Neuronal stem cell (in vitro differentiated cells): Measurements from ENCODE around the gene AURKA.
"Not testable (repeated sequence)": the region's sequence is repeated elsewhere in the genome, so short reads cannot be mapped to it uniquely, and the experiment has no call there.

Source experiments
- DNase-seq: peaks from one replicate; pipeline ENCODE4 v3.0.0-alpha.2; 2013; ENCODE audit warnings: low spot score
- H2AFZ ChIP-seq: one replicate; pipeline ENCODE4 v1.6.1; 2013; ENCODE audit warnings: mild to moderate bottlenecking, low read length, inconsistent platforms
- H2AK5ac ChIP-seq: 2 replicates; pipeline ENCODE4 v1.6.1; 2013; ENCODE audit warnings: low read depth, mild to moderate bottlenecking, inconsistent platforms, low read length, moderate library complexity, mixed read lengths
- H2BK120ac ChIP-seq: 2 replicates; pipeline ENCODE4 v1.6.1; 2013; ENCODE audit warnings: low read depth, mild to moderate bottlenecking, inconsistent platforms, low read length, moderate library complexity, mixed read lengths
- H2BK12ac ChIP-seq: one replicate; pipeline ENCODE4 v1.6.1; 2013; ENCODE audit warnings: low read length, inconsistent platforms
- H2BK15ac ChIP-seq: 2 replicates; pipeline ENCODE4 v1.6.1; 2013; ENCODE audit warnings: mild to moderate bottlenecking, low read length, inconsistent platforms, mixed read lengths
- H2BK5ac ChIP-seq: one replicate; pipeline ENCODE4 v1.6.1; 2013; ENCODE audit warnings: inconsistent platforms, mild to moderate bottlenecking, low read length, moderate library complexity
- H3K14ac ChIP-seq: one replicate; pipeline ENCODE4 v1.6.1; 2013; ENCODE audit warnings: low read length, inconsistent platforms
- H3K18ac ChIP-seq: 2 replicates; pipeline ENCODE4 v1.6.1; 2013; ENCODE audit warnings: low read length, inconsistent platforms
- H3K23ac ChIP-seq: 2 replicates; pipeline ENCODE4 v1.6.1; 2013; ENCODE audit warnings: low read depth, mild to moderate bottlenecking, mixed read lengths, low read length, inconsistent platforms; ENCODE audit not compliant: poor library complexity
- H3K27ac ChIP-seq: replicated peaks from 3 replicates; pipeline ENCODE4 v1.5.1; 2013; ENCODE audit warnings: low read length, inconsistent platforms
- H3K27me3 ChIP-seq, 3 experiments: 2 replicates each; pipeline ENCODE4 v1.6.1; 2013; ENCODE audit warnings: low read length in 3 of 3, mild to moderate bottlenecking in 2 of 3, inconsistent platforms in 1 of 3, low read depth in 1 of 3, mixed read lengths in 1 of 3, moderate library complexity in 1 of 3; ENCODE audit not compliant: control insufficient read depth in 3 of 3, insufficient read depth in 3 of 3
- H3K36me3 ChIP-seq, 2 donors: replicated peaks in 1 of 2; 2 replicates each; pipeline ENCODE4 v1.6.1; 2013; ENCODE audit warnings: low read length in 2 of 2; ENCODE audit not compliant: control insufficient read depth in 2 of 2, insufficient read depth in 2 of 2
- H3K4ac ChIP-seq: 2 replicates; pipeline ENCODE4 v1.6.1; 2013; ENCODE audit warnings: inconsistent platforms, mild to moderate bottlenecking, low read length, moderate library complexity
- H3K4me1 ChIP-seq, 2 donors: 1 replicate in 1 of 2; 2 replicates in 1 of 2; pipeline ENCODE4 v1.6.1; 2013; ENCODE audit warnings: low read length in 2 of 2, low read depth in 1 of 2; ENCODE audit not compliant: control insufficient read depth in 2 of 2, insufficient read depth in 1 of 2
- H3K4me2 ChIP-seq: one replicate; pipeline ENCODE4 v1.6.1; 2013; ENCODE audit warnings: mild to moderate bottlenecking, low read length, inconsistent platforms; ENCODE audit not compliant: insufficient read depth, poor library complexity, severe bottlenecking
- H3K4me3 ChIP-seq, 2 donors: 2 replicates each; pipeline ENCODE4 v1.5.1; 2013; ENCODE audit warnings: low read length in 2 of 2, mild to moderate bottlenecking in 2 of 2, inconsistent platforms in 1 of 2, moderate library complexity in 1 of 2
- H3K79me1 ChIP-seq: one replicate; pipeline ENCODE4 v1.6.1; 2013; ENCODE audit warnings: low read depth, mild to moderate bottlenecking, inconsistent platforms, low read length, moderate library complexity
- H3K9ac ChIP-seq: one replicate; pipeline ENCODE4 v1.6.1; 2013; ENCODE audit warnings: mild to moderate bottlenecking, low read depth, low read length, inconsistent platforms; ENCODE audit not compliant: poor library complexity
- H3K9me3 ChIP-seq, 2 donors: replicated peaks in 1 of 2; 2 replicates each; pipeline versions ENCODE3 to v1.6.1; 2013; ENCODE audit warnings: low read length in 2 of 2, mild to moderate bottlenecking in 2 of 2, inconsistent platforms in 1 of 2, low read depth in 1 of 2, mixed read lengths in 1 of 2, moderate library complexity in 1 of 2; ENCODE audit not compliant: control insufficient read depth in 2 of 2, insufficient read depth in 1 of 2
- H4K8ac ChIP-seq: one replicate; pipeline ENCODE4 v1.6.1; 2013; ENCODE audit warnings: low read depth, mild to moderate bottlenecking, inconsistent platforms, low read length, moderate library complexity
- H4K91ac ChIP-seq: one replicate; pipeline ENCODE4 v1.6.1; 2013; ENCODE audit warnings: low read length, low read depth, mild to moderate bottlenecking, inconsistent platforms; ENCODE audit not compliant: poor library complexity
- WGBS, 2 donors: extraction: QIAGEN DNeasy Blood & Tissue Kit; methylation state at CpG; one replicate each; pipeline ENCODE4 v1.1.7; 2013; ENCODE audit warnings: missing lambda C conversion rate in 2 of 2, mixed read lengths in 1 of 2; ENCODE audit not compliant: insufficient read length in 2 of 2, insufficient replicate concordance in 1 of 2; ENCODE audit errors: extremely low coverage in 2 of 2; 5-methylcytosine and 5-hydroxymethylcytosine counted together

The AURKA gene

GRCh38 chr20:56409956-56410355, 17.9 kb upstream of the AURKA start:
- Histone ChIP-seq H2BK12ac (no peak overlapping the region), H2BK15ac (no peak overlapping the region), H2AFZ (no peak overlapping the region), H2AK5ac (no peak overlapping the region), H2BK5ac (no peak overlapping the region), H4K8ac (no peak overlapping the region), H3K9ac (no peak overlapping the region), H3K14ac (no peak overlapping the region), H3K4me2 (no peak overlapping the region), H3K27me3 (no peaks in the 10 kb centered on the region), H3K79me1 (no peaks in the 10 kb centered on the region), H3K4ac (no peak overlapping the region), H3K27ac (no peak overlapping the region), H3K23ac (no peak overlapping the region), H3K9me3 (peaks cover 0 to 2% of the 10 kb centered on the region in 2 donors), H3K36me3 (peaks cover 17 to 57% of the 10 kb centered on the region in 2 donors), H4K91ac (no peak overlapping the region), H2BK120ac (no peak overlapping the region), H3K4me3 (no peak overlapping the region), H3K4me1 (no peaks in the 10 kb centered on the region), H3K18ac (no peak overlapping the region)
- WGBS, 2 donors = no CpG with 5 or more reads among the region's 1 CpG
- no peak for DNase-seq

- no peak overlapping the region for H2AK5ac ChIP-seq
- no peaks in the 10 kb centered on the region for H3K4me1 ChIP-seq
- no CpG with 5 or more reads among the region's 5 CpGs for WGBS, 2 donors
- no peak overlapping the region for H2BK15ac ChIP-seq
- no peak overlapping the region for H3K4me3 ChIP-seq
- H3K23ac ChIP-seq = no peak overlapping the region
- no peak overlapping the region for H3K14ac ChIP-seq
- H2BK12ac ChIP-seq = no peak overlapping the region
- no peak for DNase-seq
- peaks cover 17 to 60% of the 10 kb centered on the region in 2 donors for H3K36me3 ChIP-seq
- H2BK120ac ChIP-seq = no peak overlapping the region
- no peak overlapping the region for H2AFZ ChIP-seq
- H3K9ac ChIP-seq = no peak overlapping the region
- H3K18ac ChIP-seq = no peak overlapping the region
- no peak overlapping the region for H3K4ac ChIP-seq
- H3K9me3 ChIP-seq = peaks cover 0 to 2% of the 10 kb centered on the region in 2 donors
- H3K27ac ChIP-seq = no peak overlapping the region
- H4K8ac ChIP-seq = no peak overlapping the region
- no peak overlapping the region for H2BK5ac ChIP-seq
- no peaks in the 10 kb centered on the region for H3K27me3 ChIP-seq
- no peaks in the 10 kb centered on the region for H3K79me1 ChIP-seq
- H4K91ac ChIP-seq = no peak overlapping the region
- no peak overlapping the region for H3K4me2 ChIP-seq
Measured at GRCh38 chr20:56409521-56409920, 17.5 kb upstream of the AURKA start.

DNA sequence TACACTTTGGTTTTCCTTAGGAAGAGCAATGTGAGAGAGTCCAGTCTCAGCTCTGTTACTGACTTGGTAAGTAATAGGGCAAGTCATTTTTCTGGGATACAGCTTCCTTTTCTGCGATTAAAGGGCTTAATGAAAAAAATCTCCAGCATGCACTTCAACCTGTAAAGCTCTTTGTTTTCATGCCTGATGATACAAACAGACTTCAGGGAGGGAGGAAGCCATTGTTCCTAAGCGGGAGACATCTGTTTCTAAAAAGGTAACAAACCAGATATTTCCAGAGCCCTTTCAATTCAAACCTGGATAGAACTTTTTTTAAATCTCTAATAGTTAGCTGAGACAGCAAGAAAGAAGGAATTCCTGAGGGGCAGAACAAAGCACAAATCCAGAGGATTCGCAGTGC, 14.9 kb upstream of the AURKA start:
- H2BK12ac ChIP-seq = no peak overlapping the region
- no peak overlapping the region for H4K8ac ChIP-seq
- peaks cover 24 to 78% of the 10 kb centered on the region in 2 donors for H3K36me3 ChIP-seq

DNA sequence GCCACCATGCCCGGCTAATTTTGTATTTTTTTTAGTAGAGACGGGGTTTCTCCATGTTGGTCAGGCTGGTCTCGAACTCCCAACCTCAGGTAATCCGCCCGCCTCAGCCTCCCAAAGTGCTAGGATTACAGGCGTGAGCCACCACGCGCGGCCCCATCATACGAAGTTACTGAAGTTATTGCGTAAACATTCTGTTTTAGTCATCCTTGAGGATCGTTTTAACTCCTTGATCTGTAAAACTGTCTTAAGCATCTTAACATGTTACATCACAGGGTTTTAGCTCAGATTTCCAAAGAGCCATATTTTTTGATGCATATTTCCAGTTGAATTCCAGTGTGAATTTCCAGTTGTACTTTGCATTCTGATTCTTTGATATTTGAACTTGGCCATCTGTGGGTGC, 13.3 kb upstream of the AURKA start:
- not testable (repeated sequence) for H2BK120ac ChIP-seq, H3K18ac ChIP-seq, H2AK5ac ChIP-seq, H2AFZ ChIP-seq, H3K14ac ChIP-seq, H3K9ac ChIP-seq, H3K27me3 ChIP-seq, H3K4ac ChIP-seq, H3K27ac ChIP-seq, H3K79me1 ChIP-seq, H3K4me3 ChIP-seq, H2BK5ac ChIP-seq, H4K8ac ChIP-seq, H3K4me1 ChIP-seq, H3K9me3 ChIP-seq, H4K91ac ChIP-seq, H2BK15ac ChIP-seq, DNase-seq, H3K4me2 ChIP-seq, H2BK12ac ChIP-seq, H3K23ac ChIP-seq
- WGBS, 2 donors = no CpG with 5 or more reads among the region's 12 CpGs
- H3K36me3 ChIP-seq = peaks cover 30 to 93% of the 10 kb centered on the region in 2 donors

More for the DNA sequence above, 14.9 kb upstream of the AURKA start:
- Histone ChIP-seq H3K9me3 (no peaks in the 10 kb centered on the region), H3K27me3 (no peaks in the 10 kb centered on the region), H2AFZ (no peak overlapping the region), H3K4ac (no peak overlapping the region), H2BK15ac (no peak overlapping the region), H4K91ac (no peak overlapping the region), H3K4me2 (no peak overlapping the region), H3K79me1 (no peaks in the 10 kb centered on the region), H2AK5ac (no peak overlapping the region), H3K4me3 (no peak overlapping the region), H3K9ac (no peak overlapping the region), H3K14ac (no peak overlapping the region), H2BK5ac (no peak overlapping the region), H3K18ac (no peak overlapping the region), H3K23ac (no peak overlapping the region), H3K4me1 (no peaks in the 10 kb centered on the region), H2BK120ac (no peak overlapping the region), H3K27ac (no peak overlapping the region)
- WGBS, 2 donors = no CpG with 5 or more reads among the region's 3 CpGs
- no peak for DNase-seq
